LNCaP clone FGC (cell line): ENCODE data around the gene IKZF1.

ENCODE experiments used
- DNase-seq: peaks from one replicate; pipeline ENCODE4 v3.0.0-alpha.2; 2011; ENCODE audit warnings: low read depth
- H3K4me3 ChIP-seq: 2 replicates; pipeline ENCODE4 v1.5.1; 2011; ENCODE audit warnings: mild to moderate bottlenecking, low read depth, low read length, control low read depth
- CTCF ChIP-seq: IDR thresholded peaks from 2 replicates; pipeline ENCODE4 v1.5.1; 2012; ENCODE audit warnings: mild to moderate bottlenecking; ENCODE audit not compliant: control insufficient read depth, insufficient read depth; ENCODE audit errors: extremely low read depth

IKZF1 gene

GRCh38 chr7:50315739-50316671 is 11.5 kb downstream of the IKZF1 start:
- DNase-seq = no peak
- H3K4me3 ChIP-seq = no peak overlapping the region
- TF ChIP-seq CTCF = no peak

GRCh38 chr7:50317221-50317678 is 12.7 kb downstream of the IKZF1 start:
- no peak for DNase-seq
- TF ChIP-seq CTCF = no peak
- H3K4me3 ChIP-seq = no peak overlapping the region

- no peak for DNase-seq
- TF ChIP-seq CTCF = no peak
- no peak overlapping the region for H3K4me3 ChIP-seq
Observed at GRCh38 chr7:50317697-50318669, 13.5 kb downstream of the IKZF1 start.

- no peak for TF ChIP-seq CTCF
- no peak overlapping the region for H3K4me3 ChIP-seq
- DNase-seq = no peak
Observed at GRCh38 chr7:50321487-50322067, 17.1 kb downstream of the IKZF1 start.

- H3K4me3 ChIP-seq = no peak overlapping the region
- no peak for TF ChIP-seq CTCF
- no peak for DNase-seq
Observed at GRCh38 chr7:50324113-50324512, 19.6 kb downstream of the IKZF1 start.

GRCh38 chr7:50327443-50327842 is 22.9 kb downstream of the IKZF1 start:
- no peak for DNase-seq
- H3K4me3 ChIP-seq = no peak overlapping the region
- no peak for TF ChIP-seq CTCF
